Measurements from ENCODE around the gene RNPEP.

Gene RNPEP

DNA sequence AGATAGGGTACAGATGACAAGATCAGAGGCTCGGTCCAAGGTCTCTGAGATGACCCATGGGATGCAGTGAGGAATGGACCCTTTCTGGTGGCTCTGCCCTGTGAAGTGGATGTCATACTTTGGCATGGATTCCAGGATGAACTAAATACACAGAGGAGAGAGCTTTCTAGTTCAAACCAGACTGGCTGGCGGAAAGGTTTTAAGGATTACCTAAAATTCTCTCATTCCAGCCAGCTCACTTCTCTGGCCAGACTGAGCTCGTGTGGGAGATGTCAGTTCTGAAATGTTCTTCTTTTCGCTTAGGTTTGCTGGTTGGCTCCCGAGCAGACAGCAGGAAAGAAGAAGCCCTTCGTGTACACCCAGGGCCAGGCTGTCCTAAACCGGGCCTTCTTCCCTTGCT lies 6.2 kb downstream of the RNPEP start:
- no peak overlapping the region for H3K4me3 Mint-ChIP-seq
- H3K27ac Mint-ChIP-seq = no peak overlapping the region
- no peak for ATAC-seq
- peaks cover 37% of the 10 kb centered on the region for H3K36me3 Mint-ChIP-seq
- H3K27me3 Mint-ChIP-seq = no peaks in the 10 kb centered on the region
- H3K4me1 Mint-ChIP-seq = peaks cover 11% of the 10 kb centered on the region
- no peaks in the 10 kb centered on the region for H3K9me3 Mint-ChIP-seq

DNA sequence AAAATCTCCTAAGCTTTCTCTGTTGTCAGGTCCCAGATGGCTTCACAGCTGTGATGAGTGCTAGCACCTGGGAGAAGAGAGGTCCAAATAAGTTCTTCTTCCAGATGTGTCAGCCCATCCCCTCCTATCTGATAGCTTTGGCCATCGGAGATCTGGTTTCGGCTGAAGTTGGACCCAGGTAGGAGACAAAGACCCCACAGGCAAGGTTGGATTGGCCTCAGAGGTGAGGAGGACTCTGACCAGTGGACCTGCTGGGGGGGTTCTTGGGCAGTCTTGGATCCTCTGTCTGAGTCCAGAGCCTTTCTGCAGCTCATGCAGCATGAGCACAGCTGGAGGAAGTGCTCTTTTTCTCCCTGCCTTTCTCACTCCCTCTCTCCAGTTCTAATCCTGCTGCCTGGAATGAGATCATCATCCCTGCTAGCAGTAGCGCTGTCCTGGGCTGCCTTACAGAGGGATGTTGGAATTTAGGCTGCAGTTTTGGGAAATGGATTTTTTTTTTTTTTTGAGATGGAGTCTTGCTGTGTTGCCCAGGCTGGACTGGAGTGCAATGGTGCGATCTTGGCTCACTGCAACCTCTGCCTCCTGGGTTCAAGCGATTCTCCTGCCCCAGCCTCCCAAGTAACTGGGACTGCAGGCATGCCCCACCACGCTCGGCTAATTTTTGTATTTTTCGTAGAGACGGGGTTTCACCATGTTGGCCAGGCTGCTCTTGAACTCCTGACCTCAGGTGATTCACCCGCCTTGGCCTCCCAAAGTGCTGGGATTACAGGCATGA lies 7.1 kb downstream of the RNPEP start:
- no peaks in the 10 kb centered on the region for H3K9me3 Mint-ChIP-seq
- H3K4me1 Mint-ChIP-seq = peaks cover 3% of the 10 kb centered on the region
- H3K27me3 Mint-ChIP-seq = no peaks in the 10 kb centered on the region
- H3K27ac Mint-ChIP-seq = no peak overlapping the region
- no peak for ATAC-seq
- H3K36me3 Mint-ChIP-seq = peaks cover 47% of the 10 kb centered on the region
- H3K4me3 Mint-ChIP-seq = no peak overlapping the region

DNA sequence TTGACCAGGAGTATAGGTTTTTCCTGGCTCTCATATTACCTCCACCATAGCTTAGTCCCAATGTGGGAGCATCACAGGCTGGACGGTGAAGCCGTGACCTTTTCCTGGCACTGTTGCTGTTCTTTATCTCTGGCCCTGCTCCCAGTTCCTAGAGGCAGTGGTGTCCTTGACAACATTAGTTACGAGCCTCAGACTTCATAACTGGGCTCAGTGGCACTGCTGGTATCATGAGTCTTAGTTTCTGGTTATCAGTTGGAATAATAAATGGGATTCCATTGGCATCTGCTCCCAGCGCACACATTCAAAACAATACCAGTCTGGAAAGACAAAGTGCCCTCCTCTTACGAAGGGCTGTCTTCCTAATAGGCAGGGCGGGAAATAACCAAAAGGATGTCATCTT lies 8.0 kb downstream of the RNPEP start:
- Mint-ChIP-seq H3K4me3 (no peak overlapping the region), H3K4me1 (no peaks in the 10 kb centered on the region), H3K9me3 (no peaks in the 10 kb centered on the region), H3K27ac (no peak overlapping the region), H3K36me3 (peaks cover 51% of the 10 kb centered on the region), H3K27me3 (no peaks in the 10 kb centered on the region)
- no peak for ATAC-seq

DNA sequence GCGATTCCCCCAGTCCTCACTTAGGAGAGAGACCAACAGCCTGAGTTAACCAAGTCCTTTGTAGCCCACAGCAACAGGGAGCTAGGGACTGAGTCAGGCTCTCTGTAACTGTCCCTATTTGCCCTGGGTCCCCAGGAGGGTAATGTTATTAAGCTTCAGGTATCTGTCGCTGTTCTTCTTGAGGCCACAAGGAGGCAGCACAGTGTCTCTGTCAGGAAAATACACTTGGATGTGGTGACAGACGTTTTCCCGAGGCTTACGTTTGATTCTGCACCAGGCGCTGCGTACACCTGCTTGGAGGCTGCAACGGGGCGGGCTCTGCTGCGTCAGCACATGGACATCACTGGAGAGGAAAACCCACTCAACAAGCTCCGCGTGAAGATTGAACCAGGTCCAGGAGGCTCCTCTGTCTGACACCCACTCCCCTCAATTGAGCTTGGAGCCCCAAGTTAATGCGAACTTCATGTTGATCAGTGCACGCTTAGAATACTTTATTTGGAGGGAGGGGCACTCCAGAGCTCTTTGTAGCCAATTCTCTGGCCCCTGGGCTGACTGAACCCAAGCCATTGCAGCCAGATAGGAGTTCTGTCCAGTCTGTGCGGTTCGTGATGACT lies 17.3 kb downstream of the RNPEP start:
- peaks cover 77% of the 10 kb centered on the region for H3K36me3 Mint-ChIP-seq
- H3K9me3 Mint-ChIP-seq = no peaks in the 10 kb centered on the region
- H3K27me3 Mint-ChIP-seq = no peaks in the 10 kb centered on the region
- H3K4me3 Mint-ChIP-seq = no peak overlapping the region
- no peak overlapping the region for H3K27ac Mint-ChIP-seq
- ATAC-seq = no peak
- no peaks in the 10 kb centered on the region for H3K4me1 Mint-ChIP-seq

DNA sequence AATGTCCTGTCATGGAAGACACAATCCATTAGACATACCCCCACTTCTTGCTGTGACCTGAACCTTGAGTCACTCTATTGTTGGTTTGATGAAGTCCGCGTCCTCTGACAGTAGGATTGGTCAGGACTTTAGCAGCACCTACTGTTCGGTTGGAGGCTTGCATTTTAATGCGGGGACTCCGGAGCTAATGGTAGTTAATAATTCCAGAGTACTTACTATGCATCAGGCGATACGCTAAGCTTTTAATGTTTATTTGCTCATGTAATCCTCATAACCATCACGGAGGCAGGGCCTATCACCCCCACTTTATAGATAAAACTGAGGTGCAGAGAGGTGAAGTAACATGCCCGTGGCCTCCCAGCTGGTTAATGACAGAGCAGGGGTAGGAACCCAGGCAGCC lies 20.1 kb downstream of the RNPEP start:
- H3K27ac Mint-ChIP-seq = no peak overlapping the region
- H3K36me3 Mint-ChIP-seq = peaks cover 68% of the 10 kb centered on the region
- no peak for ATAC-seq
- no peaks in the 10 kb centered on the region for H3K4me1 Mint-ChIP-seq
- H3K27me3 Mint-ChIP-seq = no peaks in the 10 kb centered on the region
- H3K4me3 Mint-ChIP-seq = no peak overlapping the region
- H3K9me3 Mint-ChIP-seq = no peaks in the 10 kb centered on the region

GRCh38 chr1:202004711-202005110 lies 22.3 kb downstream of the RNPEP start:
- H3K36me3 Mint-ChIP-seq = peaks cover 60% of the 10 kb centered on the region
- H3K4me3 Mint-ChIP-seq = no peak overlapping the region
- H3K9me3 Mint-ChIP-seq = no peaks in the 10 kb centered on the region
- no peaks in the 10 kb centered on the region for H3K27me3 Mint-ChIP-seq
- ATAC-seq = no peak
- peaks cover 6% of the 10 kb centered on the region for H3K4me1 Mint-ChIP-seq
- H3K27ac Mint-ChIP-seq = no peak overlapping the region

DNA sequence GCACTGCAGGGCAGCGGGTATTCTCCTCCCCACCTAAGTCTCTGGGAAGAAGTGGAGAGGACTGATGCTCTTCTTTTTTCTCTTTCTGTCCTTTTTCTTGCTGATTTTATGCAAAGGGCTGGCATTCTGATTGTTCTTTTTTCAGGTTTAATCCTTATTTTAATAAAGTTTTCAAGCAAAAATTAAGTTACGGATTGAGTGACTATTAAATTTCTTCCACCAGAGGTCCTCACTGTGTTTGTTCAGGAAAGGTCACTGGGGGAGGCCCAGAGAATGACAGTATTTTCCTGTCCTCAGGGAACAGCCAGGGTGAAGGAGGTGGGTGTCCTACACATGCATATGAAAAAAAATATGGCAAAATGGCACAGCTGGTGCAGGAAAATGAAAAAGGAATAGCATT lies 23.5 kb downstream of the RNPEP start:
- Mint-ChIP-seq H3K27ac (no peak overlapping the region), H3K4me1 (peaks cover 14% of the 10 kb centered on the region), H3K27me3 (no peaks in the 10 kb centered on the region), H3K9me3 (no peaks in the 10 kb centered on the region), H3K36me3 (peaks cover 48% of the 10 kb centered on the region), H3K4me3 (no peak overlapping the region)
- ATAC-seq = no peak

DNA sequence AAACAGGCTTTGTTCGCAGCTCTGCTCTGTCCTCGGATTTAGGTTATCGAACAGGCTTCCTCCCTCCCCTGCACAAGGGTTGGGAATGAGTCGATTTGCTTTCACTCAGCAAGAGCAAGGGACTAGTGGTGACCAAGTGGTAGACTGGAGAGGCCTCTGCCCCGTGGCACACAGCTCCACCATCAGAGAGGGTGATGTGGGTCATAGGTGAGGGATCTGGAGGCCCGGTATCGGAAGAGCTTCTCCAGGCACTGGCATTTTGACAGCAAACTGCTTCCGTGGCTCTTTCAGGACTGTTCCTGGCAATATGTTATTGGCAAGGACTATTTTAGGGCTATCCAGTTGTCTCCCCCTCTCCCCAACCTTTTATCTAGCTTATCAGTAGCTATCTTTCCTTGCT lies 24.9 kb downstream of the RNPEP start:
- H3K4me1 Mint-ChIP-seq = peaks cover 14% of the 10 kb centered on the region
- peaks cover 36% of the 10 kb centered on the region for H3K36me3 Mint-ChIP-seq
- no peaks in the 10 kb centered on the region for H3K9me3 Mint-ChIP-seq
- H3K27ac Mint-ChIP-seq = no peak overlapping the region
- no peak for ATAC-seq
- H3K27me3 Mint-ChIP-seq = no peaks in the 10 kb centered on the region
- H3K4me3 Mint-ChIP-seq = no peak overlapping the region

DNA sequence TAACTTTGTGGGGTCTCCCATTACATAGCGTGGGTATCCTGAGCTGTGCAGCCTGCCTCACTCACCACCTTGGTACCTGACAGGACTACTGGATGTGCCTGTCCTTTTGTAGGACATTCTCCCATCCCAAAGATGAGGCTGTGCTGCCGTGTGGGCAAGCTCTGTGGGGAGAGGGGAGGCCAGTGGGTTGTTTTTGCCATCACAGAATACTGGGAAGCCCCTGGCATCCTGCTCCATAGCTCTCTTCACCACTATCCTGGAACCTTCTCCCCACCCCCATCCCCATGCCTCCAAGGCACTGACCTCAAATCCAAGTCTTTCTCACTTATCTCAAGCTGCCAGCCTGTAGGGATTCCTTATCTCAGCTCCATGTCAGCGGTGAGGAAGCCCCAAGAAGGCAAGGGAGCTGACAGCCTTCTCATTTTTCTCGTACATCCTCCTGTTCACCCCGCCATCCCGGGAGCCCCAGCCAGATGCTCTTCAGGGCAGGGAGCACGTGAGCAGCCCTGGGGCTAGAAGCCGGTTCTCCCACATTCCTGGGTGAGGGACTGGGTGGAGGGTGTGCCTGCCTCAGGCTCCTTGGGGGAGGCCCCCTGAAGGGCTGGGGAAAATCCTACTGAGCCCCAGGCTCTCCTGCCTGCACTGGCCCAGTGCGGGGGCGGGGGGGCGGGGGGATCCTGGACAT lies 25.5 kb downstream of the RNPEP start:
- Mint-ChIP-seq H3K4me1 (peaks cover 14% of the 10 kb centered on the region), H3K9me3 (no peaks in the 10 kb centered on the region), H3K27ac (no peak overlapping the region)

DNA sequence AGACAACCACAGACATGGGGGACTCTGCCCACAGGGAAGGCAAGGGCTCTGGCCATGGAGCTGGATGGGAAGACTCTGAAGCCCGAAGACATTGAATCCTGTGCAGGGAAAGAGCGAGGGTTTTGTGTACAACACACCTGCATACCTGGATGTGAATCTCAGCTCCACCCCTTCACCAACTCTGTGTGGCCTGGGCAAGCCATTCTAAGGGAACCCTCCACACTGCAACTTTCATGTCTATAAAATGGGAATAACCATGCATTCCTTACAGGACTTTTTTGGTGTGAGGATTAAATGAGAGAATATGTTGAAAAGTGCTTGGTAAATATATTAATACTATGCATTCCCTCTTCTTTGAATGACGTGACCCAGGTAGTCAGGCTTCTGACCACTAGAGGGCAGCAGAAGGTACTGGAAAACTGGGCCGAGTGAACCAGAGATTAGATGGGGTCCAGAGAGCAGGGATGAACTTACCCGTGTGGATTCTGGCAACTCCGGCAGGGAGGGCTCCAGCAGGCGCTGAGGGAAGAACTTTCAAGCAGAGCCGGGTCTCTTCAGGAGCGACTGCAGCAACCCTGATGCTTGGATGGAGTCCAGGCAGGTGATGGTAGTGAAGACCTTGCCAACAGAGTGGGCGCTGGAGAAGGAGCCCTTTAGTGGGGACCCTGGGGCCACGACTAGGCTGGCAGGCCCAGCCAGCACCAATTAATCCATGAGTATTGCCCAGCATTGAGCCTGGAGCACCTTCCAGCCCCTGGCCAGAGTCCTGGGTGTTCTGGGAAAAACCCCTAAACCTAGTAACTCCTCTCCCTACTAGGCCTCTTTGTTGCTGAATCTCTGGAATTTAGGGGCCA lies 27.1 kb downstream of the RNPEP start:
- ATAC-seq = peak; percentile 60
- Mint-ChIP-seq H3K4me1 (peaks cover 14% of the 10 kb centered on the region), H3K27ac (peak overlapping the region; percentile 1), H3K9me3 (no peaks in the 10 kb centered on the region), H3K36me3 (peaks cover 14% of the 10 kb centered on the region), H3K27me3 (no peaks in the 10 kb centered on the region), H3K4me3 (no peak overlapping the region)

More for the DNA sequence above, 25.5 kb downstream of the RNPEP start:
- Mint-ChIP-seq H3K27me3 (no peaks in the 10 kb centered on the region), H3K4me3 (no peak overlapping the region), H3K36me3 (peaks cover 30% of the 10 kb centered on the region)
- ATAC-seq = no peak

DNA sequence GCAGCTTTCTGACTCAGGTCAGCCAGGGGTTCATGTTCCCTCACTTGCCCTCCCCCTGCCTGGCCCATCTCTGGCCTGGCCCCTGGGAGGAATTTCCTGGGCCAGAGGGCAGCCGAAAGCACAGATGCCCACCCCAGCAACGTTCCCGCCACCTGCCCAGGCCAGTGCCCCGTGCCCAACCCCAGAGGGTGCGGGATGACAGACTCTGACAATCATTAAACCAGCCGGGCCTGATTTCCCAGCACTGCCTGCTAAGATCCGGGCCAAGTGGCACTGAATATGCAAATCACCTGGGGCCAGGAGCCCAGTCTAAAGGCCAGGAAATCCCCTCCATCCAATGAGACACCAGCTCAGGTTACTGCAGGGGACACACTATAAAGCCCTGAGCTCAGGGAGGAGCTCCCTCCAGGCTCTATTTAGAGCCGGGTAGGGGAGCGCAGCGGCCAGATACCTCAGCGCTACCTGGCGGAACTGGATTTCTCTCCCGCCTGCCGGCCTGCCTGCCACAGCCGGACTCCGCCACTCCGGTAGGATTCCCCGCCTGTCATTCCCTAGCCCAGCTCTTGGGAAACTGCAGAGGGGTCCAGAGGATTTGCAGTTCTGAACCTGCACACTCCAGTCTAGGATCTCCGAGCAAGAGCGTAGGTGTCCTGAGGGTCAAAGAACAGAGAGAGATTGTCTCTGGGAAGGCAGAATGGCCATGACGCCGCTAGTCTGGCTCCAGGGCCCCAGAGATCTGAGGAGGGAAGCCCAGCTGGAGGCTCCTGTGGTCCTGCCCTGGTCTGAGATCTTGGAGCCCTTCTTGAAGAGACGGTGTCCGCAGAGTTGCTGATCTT lies 27.9 kb downstream of the RNPEP start, which contains the start of gene ELF3:
ELF3 (plus strand) TSS at position 408 of the 836 bp plus-strand sequence. CDS start 550 bp downstream, outside the sequence.
- H3K4me3 Mint-ChIP-seq = peak within 1 kb of the TSS; percentile 41
- H3K9me3 Mint-ChIP-seq = no peaks in the 10 kb centered on the region
- peaks cover 14% of the 10 kb centered on the region for H3K4me1 Mint-ChIP-seq
- H3K36me3 Mint-ChIP-seq = peaks cover 6% of the 10 kb centered on the region
- H3K27ac Mint-ChIP-seq = peak within 1 kb of the TSS; percentile 1
- ATAC-seq = peak; percentile 71
- no peaks in the 10 kb centered on the region for H3K27me3 Mint-ChIP-seq

DNA sequence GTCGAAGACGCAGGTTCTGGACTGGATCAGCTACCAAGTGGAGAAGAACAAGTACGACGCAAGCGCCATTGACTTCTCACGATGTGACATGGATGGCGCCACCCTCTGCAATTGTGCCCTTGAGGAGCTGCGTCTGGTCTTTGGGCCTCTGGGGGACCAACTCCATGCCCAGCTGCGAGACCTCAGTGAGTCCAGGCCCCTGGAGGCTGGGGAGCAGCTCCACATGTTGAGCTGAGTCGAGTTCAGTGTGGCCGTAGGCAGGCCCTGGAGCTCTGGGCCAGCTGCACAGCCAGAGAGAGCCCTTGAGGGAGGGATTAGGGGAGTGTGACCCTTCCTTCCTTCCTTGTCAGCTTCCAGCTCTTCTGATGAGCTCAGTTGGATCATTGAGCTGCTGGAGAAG lies 29.5 kb downstream of the RNPEP start:
- no peak overlapping the region for H3K27ac Mint-ChIP-seq
- no peaks in the 10 kb centered on the region for H3K36me3 Mint-ChIP-seq
- H3K9me3 Mint-ChIP-seq = no peaks in the 10 kb centered on the region
- ATAC-seq = no peak
- H3K4me1 Mint-ChIP-seq = peaks cover 14% of the 10 kb centered on the region
- H3K27me3 Mint-ChIP-seq = peaks cover 4% of the 10 kb centered on the region
- no peak overlapping the region for H3K4me3 Mint-ChIP-seq

GRCh38 chr1:202012544-202013478 lies 30.4 kb downstream of the RNPEP start:
- no peak overlapping the region for H3K27ac Mint-ChIP-seq
- no peaks in the 10 kb centered on the region for H3K36me3 Mint-ChIP-seq
- no peak overlapping the region for H3K4me3 Mint-ChIP-seq
- H3K27me3 Mint-ChIP-seq = peaks cover 12% of the 10 kb centered on the region
- no peaks in the 10 kb centered on the region for H3K9me3 Mint-ChIP-seq
- ATAC-seq = no peak
- H3K4me1 Mint-ChIP-seq = peaks cover 14% of the 10 kb centered on the region
